NCI-H345 treated with DMSO at 0.1 percent for 48 hours (cell line): ENCODE data around the gene TAOK3.
"Not testable (repeated sequence)": the region's sequence is repeated elsewhere in the genome, so short reads cannot be mapped to it uniquely, and the experiment has no call there.

Experiments used
- DNase-seq: peaks from one replicate; lab custom pipeline; 2025; ENCODE audit not compliant: unreplicated experiment; lab: John Stamatoyannopoulos, UW

Gene TAOK3

DNA sequence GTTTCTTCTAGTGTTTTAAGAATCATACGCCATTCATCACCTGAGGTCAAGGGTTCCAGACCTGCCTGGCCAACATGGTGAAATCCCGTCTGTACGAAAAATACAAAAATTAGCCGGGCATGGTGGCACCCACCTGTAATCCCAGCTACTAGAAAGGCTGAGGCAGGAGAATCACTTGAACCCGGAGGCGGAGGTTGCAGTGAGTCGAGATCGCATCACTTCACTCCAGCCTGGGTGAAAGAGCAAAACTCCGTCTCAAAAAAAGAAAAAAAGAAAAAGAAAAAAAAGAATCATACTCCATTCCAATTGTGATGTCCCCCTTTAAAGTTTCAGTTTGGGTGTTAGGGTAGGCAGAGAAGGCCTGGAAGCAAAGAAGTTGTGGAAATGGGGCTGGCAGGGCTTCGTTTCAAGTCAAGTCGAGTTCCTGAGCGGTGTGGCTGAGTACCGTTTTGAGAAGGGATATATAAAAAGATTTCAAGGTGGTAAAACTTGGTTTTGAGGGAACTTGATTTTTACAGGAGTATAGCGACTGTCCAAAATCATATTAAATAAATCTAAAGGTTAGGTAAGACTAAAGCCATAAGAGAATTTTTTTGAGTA is 1.5 kb upstream of the TAOK3 start:
- no peak for DNase-seq

DNA sequence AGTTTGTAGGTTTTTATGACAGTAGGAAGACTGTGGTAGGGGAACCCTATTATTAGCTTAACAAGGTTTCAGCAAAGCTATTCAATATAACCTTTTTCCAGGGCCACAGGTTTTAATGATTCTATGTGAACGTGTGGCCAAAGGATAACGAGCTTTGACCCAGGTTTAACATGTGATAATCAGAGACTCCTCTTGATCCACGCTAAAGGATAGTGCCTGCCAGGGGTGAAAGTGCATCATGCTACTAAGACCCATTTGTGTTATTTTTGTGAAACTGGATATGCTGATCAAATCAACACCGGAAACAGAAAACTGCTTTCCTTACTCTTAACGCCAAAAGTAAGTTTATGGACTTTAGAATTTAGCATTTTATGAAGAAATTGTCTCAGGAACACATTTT is 909 bp upstream of the TAOK3 start:
- DNase-seq = no peak

DNA sequence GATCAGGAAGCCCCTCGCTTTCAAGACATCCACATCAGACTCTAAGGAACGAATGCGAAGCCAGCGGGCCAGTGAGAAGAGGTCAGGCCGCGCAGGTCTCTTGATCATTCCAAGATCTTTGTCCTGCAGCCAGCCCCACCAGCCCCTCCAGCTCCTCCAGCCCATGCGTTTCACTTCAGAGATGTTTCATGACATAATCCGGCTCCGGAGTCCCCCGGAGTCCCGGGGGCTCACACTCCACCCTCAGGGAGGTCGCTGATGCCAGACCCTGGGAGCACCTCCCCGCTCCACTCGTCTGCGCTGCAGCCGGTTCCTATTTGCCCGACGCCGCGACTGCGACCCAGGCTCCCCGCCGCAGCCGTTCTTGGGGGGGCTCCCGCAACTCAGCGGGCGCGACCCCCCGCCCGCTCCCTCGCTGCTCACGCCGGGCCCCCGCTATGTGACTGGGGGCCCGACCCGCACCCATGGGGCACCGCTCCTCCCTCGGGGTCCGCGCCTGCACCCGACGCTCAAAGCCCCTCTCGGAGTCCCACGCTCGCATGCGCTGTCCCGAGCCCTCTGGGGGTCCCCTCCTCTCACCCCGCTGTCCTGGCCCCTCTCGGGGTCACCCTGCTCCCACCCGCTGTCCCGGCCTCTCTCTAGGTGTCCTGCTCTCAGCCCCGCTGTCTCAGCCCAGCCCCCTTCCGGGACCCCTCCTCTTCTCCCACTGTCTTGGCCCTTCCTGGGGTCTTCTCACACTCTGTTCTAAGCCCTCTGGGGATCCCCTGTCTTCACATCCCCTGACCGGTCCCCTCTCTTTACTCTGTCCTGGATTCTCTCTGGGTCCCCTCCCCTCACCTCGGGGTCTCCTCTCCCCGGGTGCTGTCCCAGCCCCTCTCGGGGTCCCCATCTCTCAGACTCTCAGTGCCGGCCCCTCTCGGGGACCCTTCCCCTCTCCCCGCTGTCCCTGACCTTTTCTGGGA is 1.1 kb downstream of the TAOK3 start:
- DNase-seq = no peak

DNA sequence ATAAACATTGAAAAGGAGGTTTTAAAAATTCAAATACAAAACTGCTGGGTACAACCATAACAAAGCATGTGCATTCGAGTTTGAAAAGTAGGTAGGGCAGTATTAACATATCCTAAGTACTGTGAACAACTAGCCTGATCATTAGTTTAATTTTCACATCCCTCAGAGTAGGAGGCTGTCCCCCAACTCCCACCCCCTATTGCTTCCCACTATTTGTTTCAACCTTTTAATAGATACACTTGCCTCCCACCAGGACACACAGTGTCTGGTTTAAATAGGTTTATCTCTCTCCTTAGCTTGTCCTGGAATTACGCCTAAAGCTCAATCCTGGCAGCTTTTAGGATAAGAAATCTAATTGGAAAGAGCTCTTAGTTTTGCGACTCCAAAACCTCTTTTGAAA is 2.1 kb downstream of the TAOK3 start:
- no peak for DNase-seq

DNA sequence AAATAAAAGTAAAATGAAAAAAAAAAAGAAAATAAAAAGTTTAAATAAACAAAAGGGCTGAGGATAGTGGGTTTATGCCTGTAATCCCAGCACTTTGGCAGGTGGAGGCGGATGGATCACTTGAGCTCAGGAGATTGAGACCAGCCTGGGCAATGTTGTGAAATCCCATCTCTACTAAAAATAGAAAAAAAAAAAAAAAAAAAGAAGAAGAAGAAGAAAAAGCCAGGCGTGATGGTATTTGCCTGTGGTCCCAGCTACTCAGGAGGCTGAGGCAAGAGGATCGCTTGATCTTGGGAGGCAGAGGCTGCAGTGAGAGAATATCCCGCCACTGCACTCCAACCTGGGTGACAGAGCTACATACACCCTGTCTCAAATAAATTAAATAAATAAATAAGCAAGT is 3.9 kb downstream of the TAOK3 start:
- no peak for DNase-seq

DNA sequence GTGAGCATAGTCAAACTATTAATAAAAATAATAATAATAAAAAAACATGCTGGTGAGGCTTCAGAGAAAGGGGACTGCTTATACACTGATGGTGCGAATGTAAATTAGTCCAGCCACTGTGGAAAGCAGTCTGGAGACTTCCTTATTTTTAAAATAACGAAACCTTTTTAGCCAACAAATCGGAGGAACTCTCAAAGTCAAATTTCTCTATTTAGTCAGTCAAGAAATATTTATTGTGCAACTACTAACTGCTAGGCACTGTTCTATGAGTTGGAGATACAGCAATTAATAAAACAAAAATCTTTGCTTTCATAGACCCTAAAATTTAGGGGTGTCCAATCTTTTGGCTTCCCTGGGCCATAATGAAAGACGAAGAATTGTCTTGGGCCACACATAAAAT is 10.8 kb downstream of the TAOK3 start:
- no peak for DNase-seq

DNA sequence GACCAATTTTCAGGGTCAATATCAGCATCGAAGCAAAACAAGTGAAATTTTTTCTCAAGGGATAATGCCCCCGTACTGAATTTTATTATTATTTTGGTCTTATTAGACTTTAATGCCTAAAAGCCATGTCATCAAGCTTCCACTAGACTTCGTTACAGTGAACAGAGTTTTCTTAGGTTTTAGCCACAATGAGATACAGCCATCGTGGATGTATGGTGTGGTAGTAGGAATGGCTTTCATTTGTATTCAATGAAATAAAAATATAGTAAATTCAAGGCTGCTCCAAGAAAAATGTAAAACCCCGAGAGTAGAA is 11.7 kb downstream of the TAOK3 start:
- no peak for DNase-seq

DNA sequence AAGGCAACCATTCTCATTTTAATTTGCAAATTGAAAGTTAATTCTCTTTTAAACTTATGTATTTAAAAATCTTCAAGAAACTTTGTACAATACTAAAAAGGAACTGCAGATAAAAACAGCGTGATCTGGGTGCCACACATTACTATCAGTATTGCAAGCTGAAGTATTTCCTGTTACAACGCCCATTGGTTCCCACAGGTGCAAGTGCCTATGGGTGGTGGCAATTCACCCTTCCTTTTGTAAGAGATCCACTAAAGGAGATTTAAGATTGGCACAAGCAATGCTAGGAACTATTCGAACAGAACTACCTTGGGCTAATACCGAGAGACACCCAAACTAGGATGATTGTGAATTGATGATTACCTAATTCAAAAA is 13.2 kb downstream of the TAOK3 start:
- DNase-seq = no peak

DNA sequence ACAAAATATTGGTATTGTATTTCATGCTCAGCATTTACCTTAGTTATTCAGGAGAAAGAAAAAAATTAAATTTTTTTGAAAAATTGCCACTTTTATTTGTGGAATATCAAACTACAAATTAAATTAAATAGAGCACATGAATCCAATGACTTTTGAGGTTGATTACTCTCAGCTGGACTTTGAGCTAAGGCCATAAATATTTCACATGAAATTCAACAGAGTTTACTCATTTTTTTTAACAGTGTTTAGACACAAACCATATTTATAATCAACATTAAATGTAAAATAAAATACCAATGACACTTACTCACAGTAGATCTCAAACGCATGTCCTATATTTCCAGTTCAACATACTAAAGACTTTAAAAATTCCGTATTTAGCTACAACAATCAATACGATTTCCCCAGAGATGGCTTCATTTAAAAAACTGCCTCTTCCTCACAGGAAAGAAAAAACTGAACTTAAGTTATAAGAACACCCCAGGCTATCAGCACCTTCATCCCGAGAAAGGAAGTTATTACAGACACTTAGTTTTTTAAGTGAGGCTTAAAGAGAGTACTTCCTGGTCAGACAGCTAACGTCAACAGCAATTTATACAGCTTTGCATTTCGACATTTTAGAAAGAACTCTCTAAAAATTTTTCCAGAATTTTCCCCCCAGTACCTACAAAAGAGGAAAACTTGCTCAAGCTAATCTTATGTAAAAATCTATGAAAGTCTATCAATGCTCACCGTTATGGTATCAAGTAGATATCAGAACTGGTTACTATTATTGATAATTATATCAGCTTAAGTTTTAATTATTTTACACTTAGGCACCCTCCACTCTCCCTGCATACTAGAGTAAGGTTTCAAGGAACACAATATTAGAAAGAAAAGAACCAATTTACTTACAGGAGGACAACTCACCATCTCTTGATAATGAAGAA is 13.8 kb downstream of the TAOK3 start:
- DNase-seq = no peak

DNA sequence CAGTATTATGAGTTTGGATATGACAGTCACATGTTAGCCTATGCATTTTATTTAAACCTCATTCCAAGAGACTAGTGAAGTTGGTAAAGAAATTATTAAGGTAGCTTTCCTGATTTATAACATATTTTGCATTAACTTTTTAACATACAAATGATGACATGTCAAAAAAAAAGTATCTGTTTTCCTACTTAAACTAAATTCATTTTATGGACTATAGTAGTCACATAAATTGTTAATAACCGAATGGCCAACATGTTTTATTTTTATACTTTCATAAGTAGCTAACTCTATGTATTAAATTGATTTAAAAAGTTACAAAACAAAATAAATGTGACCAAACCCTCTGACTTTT is 14.7 kb downstream of the TAOK3 start:
- no peak for DNase-seq

DNA sequence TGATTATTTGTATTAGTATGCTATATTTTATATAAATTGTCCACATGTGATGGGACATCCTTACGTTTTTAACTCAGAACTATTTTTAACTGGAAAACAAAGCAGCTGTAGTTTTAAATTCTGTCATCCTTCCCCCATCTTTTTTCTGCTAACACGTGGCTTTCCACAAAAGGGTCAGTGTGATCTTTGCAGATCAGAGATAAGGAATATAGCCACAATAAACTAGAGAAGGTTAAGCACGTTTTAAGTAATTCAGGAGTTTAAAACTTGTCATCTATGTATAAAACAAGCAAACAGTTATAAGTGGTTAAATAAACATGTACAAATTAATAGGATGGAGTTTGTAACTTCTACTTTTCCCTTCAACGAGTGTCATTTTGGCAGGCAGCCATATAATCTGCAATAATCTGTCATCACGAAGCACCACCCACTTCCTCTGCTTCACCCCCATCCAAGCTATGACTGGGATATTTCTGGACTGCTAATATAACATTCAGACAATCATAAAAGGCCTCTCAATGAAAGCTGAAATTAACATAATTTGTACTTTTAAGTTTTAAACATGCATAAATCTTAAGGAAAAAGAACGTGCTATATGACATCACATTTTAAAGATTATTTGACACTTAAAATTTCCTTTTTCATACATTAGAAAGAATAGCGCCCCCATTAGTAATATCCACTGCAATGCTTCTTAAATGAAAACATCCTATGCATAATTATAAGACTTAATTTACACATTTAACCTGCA is 15.3 kb downstream of the TAOK3 start:
- no peak for DNase-seq

DNA sequence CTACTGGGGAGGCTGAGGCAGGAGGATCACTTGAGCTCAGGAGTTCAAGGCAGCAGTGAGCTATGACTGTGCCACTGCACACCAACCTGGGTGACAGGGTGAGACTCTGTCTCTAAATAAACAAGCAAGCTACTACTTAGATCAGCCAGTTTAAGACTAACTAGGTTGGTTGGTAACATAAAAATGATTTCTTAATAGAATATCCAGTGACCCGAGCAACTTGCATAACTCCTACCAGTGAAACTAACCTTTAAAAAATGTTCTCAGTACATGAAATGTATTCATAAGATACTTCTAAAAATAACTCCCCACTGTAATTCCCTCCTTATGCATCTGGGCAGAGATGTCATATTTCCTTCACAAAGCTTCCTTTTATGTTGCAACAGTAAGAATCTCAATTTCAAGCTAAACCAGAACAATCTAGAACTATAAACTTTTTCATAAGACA is 15.9 kb downstream of the TAOK3 start:
- DNase-seq = no peak

DNA sequence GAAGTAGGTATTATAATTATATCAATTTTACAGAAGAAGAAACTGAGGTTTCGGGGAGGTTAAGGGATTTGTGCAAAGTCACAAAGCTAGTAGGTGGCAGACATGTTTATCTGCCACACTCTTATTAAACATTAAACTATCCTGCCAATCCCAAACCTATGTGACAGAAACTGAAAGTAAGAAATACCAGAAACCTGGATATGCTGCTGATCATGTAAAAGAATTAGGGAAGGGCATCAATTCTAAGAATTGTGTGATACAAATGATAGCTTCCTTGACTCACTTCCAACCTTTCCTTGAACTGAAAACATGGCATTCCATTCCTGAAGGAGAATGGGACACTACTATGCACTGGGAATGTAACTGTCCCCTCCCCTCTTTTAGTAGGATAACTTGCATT is 16.9 kb downstream of the TAOK3 start:
- DNase-seq = no peak

DNA sequence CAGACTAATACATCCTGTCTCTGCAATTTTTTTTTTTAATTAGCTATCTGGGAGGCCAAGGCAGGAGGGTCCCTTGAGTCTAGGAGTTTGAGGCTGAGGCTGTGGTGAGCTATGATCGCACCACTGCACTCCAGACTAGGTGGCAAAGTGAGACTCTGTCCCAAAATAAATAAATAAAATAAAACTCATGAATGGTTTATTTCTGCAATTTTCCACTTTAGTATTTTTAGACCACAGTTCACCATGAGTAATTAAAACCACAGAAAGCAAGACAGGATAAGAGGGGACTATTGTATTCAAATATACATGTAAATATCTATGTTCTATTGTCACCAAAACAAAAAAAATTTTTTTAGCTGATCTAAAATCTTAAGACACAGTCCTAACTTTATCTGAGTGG is 17.8 kb downstream of the TAOK3 start:
- no peak for DNase-seq

DNA sequence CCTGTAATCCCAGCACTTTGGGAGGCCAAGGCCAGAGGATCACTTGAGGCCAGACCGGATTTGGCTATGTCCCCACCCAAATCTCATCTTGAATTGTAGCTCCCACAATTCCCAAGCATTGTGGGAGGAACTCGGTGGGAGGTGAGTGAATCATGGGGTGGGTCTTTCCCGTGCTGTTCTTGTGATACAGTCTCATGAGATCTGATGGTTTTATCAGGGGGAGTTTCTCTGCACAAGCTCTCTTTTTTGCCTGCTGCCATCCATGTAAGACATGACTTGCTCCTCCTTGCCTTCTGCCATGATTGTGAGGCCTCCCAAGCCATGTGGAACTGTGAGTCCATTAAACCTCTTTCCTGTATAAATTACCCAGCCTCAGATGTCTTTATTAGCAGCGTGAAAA is 18.2 kb downstream of the TAOK3 start:
- DNase-seq = not testable (repeated sequence)

DNA sequence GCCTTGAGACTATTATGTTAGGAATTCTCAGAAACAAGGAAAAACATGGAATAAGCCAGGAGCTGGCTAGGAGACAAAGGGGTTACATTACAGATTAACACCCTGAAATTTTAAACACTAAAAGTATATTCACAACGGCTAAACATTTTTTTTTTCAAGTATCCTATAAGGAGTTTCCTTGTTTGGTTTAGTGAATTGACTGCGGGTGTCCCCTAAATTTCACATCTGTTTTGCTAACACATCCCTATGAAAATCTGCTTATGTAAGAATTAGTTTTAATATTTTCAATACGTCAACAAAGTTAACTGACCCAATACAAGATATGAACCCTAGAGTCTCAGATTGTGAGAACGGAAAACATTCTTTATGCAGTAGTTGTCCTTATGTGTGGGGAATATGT is 19.0 kb downstream of the TAOK3 start:
- no peak for DNase-seq

DNA sequence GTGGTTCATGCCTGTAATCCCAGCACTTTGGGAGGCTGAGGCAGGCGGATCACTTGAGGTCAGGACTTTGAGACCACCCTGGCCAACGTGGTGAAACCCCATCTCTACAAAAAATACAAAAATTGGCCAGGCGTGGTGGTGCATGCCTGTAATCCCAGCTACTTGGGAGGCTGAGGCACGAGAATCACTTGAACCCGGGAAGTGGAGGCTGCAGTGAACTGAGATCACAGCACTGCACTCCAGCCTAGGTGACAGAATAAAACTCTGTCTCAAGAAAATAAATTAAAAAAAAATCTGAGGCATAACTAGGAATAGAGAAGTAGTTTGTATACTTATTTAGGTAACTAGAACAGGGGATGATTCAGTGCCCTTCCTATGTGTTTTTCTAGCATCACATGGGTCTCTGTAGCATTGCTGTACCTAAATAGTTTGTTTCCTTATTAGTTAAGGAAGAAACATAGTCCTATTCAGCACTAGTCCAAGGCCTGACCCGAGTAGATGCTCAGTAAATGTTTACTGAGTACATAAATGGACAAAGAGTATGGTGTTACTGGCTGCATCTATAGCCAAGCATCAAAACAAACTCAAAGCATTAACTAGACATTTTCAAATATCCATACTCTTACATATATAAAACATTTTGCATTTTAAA is 21.7 kb downstream of the TAOK3 start:
- no peak for DNase-seq

DNA sequence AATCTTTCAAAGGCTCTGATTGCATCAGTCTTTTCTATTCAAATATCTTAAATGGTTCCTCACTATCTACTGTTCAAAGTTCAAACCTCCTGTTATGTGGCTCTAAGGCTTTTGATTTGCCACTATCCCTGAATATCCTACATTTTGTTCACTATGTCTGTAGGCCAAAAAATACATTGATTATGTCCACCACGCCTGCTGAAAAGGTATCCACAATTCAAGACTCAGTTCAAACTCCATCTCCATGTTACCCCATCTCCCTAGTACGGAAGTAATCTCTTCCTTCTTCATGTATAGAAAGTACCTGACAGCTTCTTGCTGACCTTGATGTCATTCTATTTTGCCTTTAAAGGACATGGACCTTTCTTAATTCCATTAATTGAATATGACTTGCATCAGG is 24.8 kb downstream of the TAOK3 start:
- no peak for DNase-seq

DNA sequence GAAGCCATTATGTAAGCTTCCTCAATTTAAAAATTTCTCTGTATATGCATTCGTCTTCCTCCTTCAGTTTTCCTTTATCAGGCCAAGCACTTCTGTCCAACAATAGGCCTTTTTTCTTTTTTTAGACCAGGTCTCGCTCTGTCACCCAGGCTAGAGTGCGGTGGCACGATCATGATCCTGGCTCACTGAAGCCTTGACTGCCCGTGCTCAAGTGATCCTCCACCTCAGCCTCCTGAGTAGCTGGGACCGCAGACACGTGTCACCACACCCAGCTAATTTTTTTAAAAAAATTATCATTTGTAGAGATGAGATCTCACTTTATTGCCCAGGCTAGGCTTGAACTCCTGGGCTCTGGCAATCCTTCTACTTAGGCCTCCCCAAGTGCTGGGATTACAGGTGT is 25.8 kb downstream of the TAOK3 start:
- DNase-seq = no peak

DNA sequence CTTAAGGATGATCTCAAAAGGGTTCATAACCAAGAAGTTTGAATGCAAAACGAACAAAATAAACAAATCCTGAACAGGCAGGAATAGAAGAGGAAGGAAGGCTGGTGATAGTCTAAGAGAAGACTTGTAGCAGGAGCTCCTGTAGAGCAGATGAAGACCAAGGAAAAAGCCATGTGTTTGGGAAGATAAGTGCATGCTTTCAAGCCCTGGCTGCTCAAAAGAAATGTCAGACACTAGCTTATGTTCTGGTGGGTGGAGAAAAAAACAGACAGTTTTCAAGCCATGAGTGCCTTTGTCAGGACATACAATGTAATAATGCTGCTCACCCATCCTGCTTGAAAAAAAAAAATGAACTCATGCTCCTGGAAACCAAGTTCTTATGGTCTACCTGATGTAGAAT is 27.4 kb downstream of the TAOK3 start:
- no peak for DNase-seq

DNA sequence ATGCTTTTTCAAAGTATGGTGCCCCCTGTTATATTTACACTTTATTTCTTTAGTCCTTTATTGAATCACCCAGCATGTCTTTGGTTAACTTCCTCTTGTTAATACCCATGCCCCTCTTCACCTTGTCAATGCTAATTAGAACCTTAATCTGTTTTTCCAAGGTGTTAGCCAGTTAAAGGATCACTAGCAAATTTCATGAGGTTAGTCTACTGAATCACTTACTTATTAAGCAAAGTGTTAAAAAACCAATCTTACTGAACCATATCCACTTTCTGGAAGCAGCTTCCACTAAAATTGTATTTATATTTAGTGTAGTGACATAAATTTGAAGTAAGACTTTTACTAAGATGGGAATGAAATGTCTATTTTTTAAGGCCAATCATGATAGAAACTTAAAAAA is 27.9 kb downstream of the TAOK3 start:
- DNase-seq = no peak
